ENCODE data around the gene TGFBR1. TPM values are rescaled to one million over a fixed set of nuclear protein-coding genes. Genes with fewer than 3 reads are reported as not detected.

The TGFBR1 gene
- total RNA-seq, 4 donors from 2014 or later, result 20.2 to 34.3 (median 25.6) TPM

- WGBS, 2 donors, result 79 to 85% methylated on average over 2 of the region's 2 CpGs
- TF ChIP-seq POLR2A (IDR thresholded peaks at IDR 0.05) (no peak), CTCF (IDR thresholded peaks at IDR 0.05) (no peak)
- intact Hi-C loops (cut with DNase I), result no loop called here
- H3K4me3 ChIP-seq, result no peak overlapping the region
- H3K9me3 ChIP-seq, result no peaks in the 10 kb centered on the region
- H3K27ac ChIP-seq, result no peak overlapping the region
- H3K27me3 ChIP-seq, result peaks cover 0 to 13% (median 0%) of the 10 kb centered on the region in 4 donors
- no peaks in the 10 kb centered on the region for H3K4me1 ChIP-seq
- DNase-seq, result no peak
- H3K36me3 ChIP-seq, result no peaks in the 10 kb centered on the region
Measured at GRCh38 chr9:99166149-99166548, 61.2 kb downstream of the TGFBR1 start.

- Histone ChIP-seq H3K4me3 (no peak overlapping the region), H3K27ac (no peak overlapping the region), H3K36me3 (no peaks in the 10 kb centered on the region), H3K4me1 (no peaks in the 10 kb centered on the region), H3K27me3 (peaks cover 0 to 22% (median 0%) of the 10 kb centered on the region in 4 donors), H3K9me3 (no peaks in the 10 kb centered on the region)
- TF ChIP-seq CTCF (IDR thresholded peaks at IDR 0.05), result no peak
- TF ChIP-seq POLR2A (IDR thresholded peaks at IDR 0.05), result no peak
- no peak for DNase-seq
- WGBS, 2 donors, result 61 to 70% methylated on average over 4 of the region's 4 CpGs
- intact Hi-C loops (cut with DNase I), result no loop called here
Measured at GRCh38 chr9:99167119-99167518, 62.2 kb downstream of the TGFBR1 start.

- TF ChIP-seq POLR2A (IDR thresholded peaks at IDR 0.05), result no peak
- no peak for TF ChIP-seq CTCF (IDR thresholded peaks at IDR 0.05)
- intact Hi-C loops (cut with DNase I), result no loop called here
- WGBS, 2 donors, result 52 to 72% methylated on average over 3 of the region's 3 CpGs
- peaks cover 0 to 23% (median 0%) of the 10 kb centered on the region in 4 donors for H3K27me3 ChIP-seq
- no peak for DNase-seq
- no peaks in the 10 kb centered on the region for H3K9me3 ChIP-seq
- H3K4me1 ChIP-seq, result no peaks in the 10 kb centered on the region
- H3K36me3 ChIP-seq, result no peaks in the 10 kb centered on the region
- H3K27ac ChIP-seq, result no peak overlapping the region
- H3K4me3 ChIP-seq, result no peak overlapping the region
Measured at GRCh38 chr9:99167694-99168093, 62.8 kb downstream of the TGFBR1 start.

- Histone ChIP-seq H3K9me3 (no peaks in the 10 kb centered on the region), H3K27me3 (peaks cover 0 to 23% (median 0%) of the 10 kb centered on the region in 4 donors), H3K4me3 (no peak overlapping the region), H3K4me1 (no peaks in the 10 kb centered on the region), H3K27ac (no peak overlapping the region), H3K36me3 (no peaks in the 10 kb centered on the region)
- intact Hi-C loops (cut with DNase I), result no loop called here
- TF ChIP-seq POLR2A (IDR thresholded peaks at IDR 0.05) (no peak), CTCF (IDR thresholded peaks at IDR 0.05) (no peak)
- 55 to 81% methylated on average over 2 of the region's 2 CpGs for WGBS, 2 donors
- DNase-seq, result no peak
Measured at GRCh38 chr9:99169086-99169485, 64.2 kb downstream of the TGFBR1 start.

GRCh38 chr9:99169982-99170761 is 65.3 kb downstream of the TGFBR1 start:
- Histone ChIP-seq H3K27me3 (peaks cover 0 to 23% (median 0%) of the 10 kb centered on the region in 4 donors), H3K27ac (no peak overlapping the region), H3K36me3 (no peaks in the 10 kb centered on the region), H3K4me1 (no peaks in the 10 kb centered on the region), H3K4me3 (no peak overlapping the region), H3K9me3 (no peaks in the 10 kb centered on the region)
- 36% methylated on average over 7 to 8 of the region's 10 CpGs for WGBS, 2 donors
- DNase-seq, result no peak
- intact Hi-C loops (cut with DNase I), result no loop called here
- TF ChIP-seq POLR2A (IDR thresholded peaks at IDR 0.05) (no peak), CTCF (IDR thresholded peaks at IDR 0.05) (no peak)
